DND-41 (cell line): ENCODE results near the gene SEMA6A.

Experiments used
- ATAC-seq: fragments of 200-7000 bp; cut with Tn5 transposase; 3 replicates; pipeline ENCODE4 v1.9.1; 2021; ENCODE audit warnings: low read depth; ENCODE audit not compliant: insufficient read depth
- DNase-seq: peaks from one replicate; pipeline ENCODE4 v3.0.0-alpha.2; 2020
- H2AFZ ChIP-seq: 2 replicates; pipeline ENCODE4 v1.6.0; 2012; ENCODE audit warnings: low read depth, low read length
- H3K27ac ChIP-seq: 2 replicates; pipeline ENCODE4 v1.5.1; 2012; ENCODE audit warnings: low read length, inconsistent platforms
- H3K27me3 ChIP-seq: fragments of 200-600 bp; sonication (generic); 2 replicates; pipeline ENCODE4 v1.6.0; 2012; ENCODE audit warnings: low read length, mild to moderate bottlenecking, inconsistent platforms; ENCODE audit not compliant: insufficient read depth, poor library complexity
- H3K36me3 ChIP-seq: 2 replicates; pipeline ENCODE4 v1.5.1; 2012; ENCODE audit warnings: low read length, inconsistent platforms; ENCODE audit not compliant: insufficient read depth
- H3K4me1 ChIP-seq: 2 replicates; pipeline ENCODE4 v1.5.1; 2012; ENCODE audit warnings: mild to moderate bottlenecking, low read length; ENCODE audit not compliant: insufficient read depth
- H3K4me2 ChIP-seq: 2 replicates; pipeline ENCODE4 v1.6.0; 2012; ENCODE audit warnings: mild to moderate bottlenecking, moderate library complexity, low read length, inconsistent platforms; ENCODE audit not compliant: insufficient read depth
- H3K4me3 ChIP-seq, 2 experiments: fragments of 200-600 bp in 1 of 2; shearing (Covaris generic) in 1 of 2; 2 replicates each; pipeline ENCODE4 v1.5.1; 2012 to 2016; ENCODE audit warnings: inconsistent platforms in 2 of 2, low read length in 2 of 2, mild to moderate bottlenecking in 2 of 2, low read depth in 1 of 2, moderate library complexity in 1 of 2
- H3K79me2 ChIP-seq: 2 replicates; pipeline ENCODE4 v1.6.0; 2012; ENCODE audit warnings: low read length, inconsistent platforms; ENCODE audit not compliant: insufficient read depth
- H3K9ac ChIP-seq: 2 replicates; pipeline ENCODE4 v1.6.0; 2012; ENCODE audit warnings: low read depth, mild to moderate bottlenecking, inconsistent platforms, low read length, moderate library complexity
- H3K9me3 ChIP-seq: 2 replicates; pipeline ENCODE4 v1.5.1; 2012; ENCODE audit warnings: low read length, moderate library complexity, mild to moderate bottlenecking, inconsistent platforms; ENCODE audit not compliant: insufficient read depth, severe bottlenecking
- H4K20me1 ChIP-seq: 2 replicates; pipeline ENCODE4 v1.6.0; 2012; ENCODE audit warnings: low read length; ENCODE audit not compliant: insufficient read depth
- CTCF ChIP-seq: IDR thresholded peaks from 2 replicates; pipeline ENCODE4 v1.5.1; 2012; ENCODE audit warnings: borderline replicate concordance, low read length, moderate library complexity, mild to moderate bottlenecking; ENCODE audit not compliant: poor library complexity, severe bottlenecking; ENCODE audit errors: extremely low read depth
- EZH2 ChIP-seq: IDR thresholded peaks from 3 replicates; pipeline ENCODE4 v1.6.1; 2012; ENCODE audit warnings: borderline replicate concordance, low read depth, mild to moderate bottlenecking, moderate library complexity, low read length, inconsistent platforms; ENCODE audit not compliant: severe bottlenecking

The SEMA6A gene

DNA sequence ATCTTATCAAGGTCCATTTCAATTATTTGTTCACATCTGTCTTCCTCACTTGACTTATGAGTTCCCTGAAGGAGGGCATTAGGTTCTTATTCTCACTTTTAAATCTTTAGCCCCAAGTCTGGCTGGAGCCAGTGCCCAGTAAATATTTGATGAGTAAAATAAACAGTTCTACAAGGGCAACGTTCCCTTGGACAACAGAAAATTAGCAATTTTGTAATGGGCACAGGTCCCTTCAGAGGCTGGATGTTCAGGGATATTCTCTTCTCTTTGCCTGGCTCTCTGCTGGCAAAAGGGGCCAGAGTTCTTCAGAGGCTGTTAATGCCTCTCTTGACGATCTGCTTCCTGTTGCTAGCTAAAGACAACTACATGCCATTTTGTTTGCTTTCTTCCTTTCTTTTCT lies 149.7 kb downstream of the SEMA6A start:
- no peak for ATAC-seq
- no peak for DNase-seq
- Histone ChIP-seq H3K9ac (no peak overlapping the region), H3K27me3 (no peaks in the 10 kb centered on the region), H3K79me2 (no peaks in the 10 kb centered on the region), H3K36me3 (no peaks in the 10 kb centered on the region), H3K27ac (no peak overlapping the region), H3K4me2 (no peak overlapping the region), H2AFZ (no peak overlapping the region), H3K4me3 (no peak overlapping the region), H4K20me1 (no peaks in the 10 kb centered on the region), H3K9me3 (no peaks in the 10 kb centered on the region), H3K4me1 (no peaks in the 10 kb centered on the region)
- no peak for TF ChIP-seq CTCF
- no peak for TF ChIP-seq EZH2

GRCh38 chr5:116424258-116424615 lies 150.4 kb downstream of the SEMA6A start:
- Histone ChIP-seq H3K79me2 (no peaks in the 10 kb centered on the region), H3K9ac (no peak overlapping the region), H3K4me1 (no peaks in the 10 kb centered on the region), H3K27me3 (no peaks in the 10 kb centered on the region), H2AFZ (no peak overlapping the region), H3K4me2 (no peak overlapping the region), H3K4me3 (no peak overlapping the region), H3K36me3 (no peaks in the 10 kb centered on the region), H3K27ac (no peak overlapping the region), H3K9me3 (no peaks in the 10 kb centered on the region), H4K20me1 (no peaks in the 10 kb centered on the region)
- TF ChIP-seq CTCF (no peak), EZH2 (no peak)
- DNase-seq = no peak
- no peak for ATAC-seq

- Histone ChIP-seq H3K27me3 (no peaks in the 10 kb centered on the region), H3K4me3 (no peak overlapping the region), H2AFZ (no peak overlapping the region), H3K36me3 (no peaks in the 10 kb centered on the region), H4K20me1 (no peaks in the 10 kb centered on the region), H3K79me2 (no peaks in the 10 kb centered on the region), H3K9ac (no peak overlapping the region), H3K9me3 (no peaks in the 10 kb centered on the region), H3K27ac (no peak overlapping the region), H3K4me2 (no peak overlapping the region), H3K4me1 (no peaks in the 10 kb centered on the region)
- ATAC-seq (no peak), DNase-seq (no peak)
- no peak for TF ChIP-seq EZH2
- TF ChIP-seq CTCF = no peak
Measured at GRCh38 chr5:116423587-116424257, 150.9 kb downstream of the SEMA6A start.
